NOMO-1 treated with DMSO at 0.1 percent for 48 hours (cell line): ENCODE data around the gene DTNA.

Experiments used
- DNase-seq: peaks from one replicate; lab custom pipeline; 2025; ENCODE audit not compliant: unreplicated experiment; lab: John Stamatoyannopoulos, UW

Gene DTNA

GRCh38 chr18:34847408-34847807, 137.3 kb downstream of the DTNA start:
- no peak for DNase-seq

GRCh38 chr18:34848156-34848555, 138.1 kb downstream of the DTNA start:
- no peak for DNase-seq

GRCh38 chr18:34848695-34849094, 138.6 kb downstream of the DTNA start:
- no peak for DNase-seq

GRCh38 chr18:34857320-34857719, 147.2 kb downstream of the DTNA start:
- no peak for DNase-seq

GRCh38 chr18:34858188-34858587, 148.1 kb downstream of the DTNA start:
- no peak for DNase-seq

GRCh38 chr18:34859496-34859895, 149.4 kb downstream of the DTNA start:
- DNase-seq = no peak

GRCh38 chr18:34862561-34862960, 152.5 kb downstream of the DTNA start:
- DNase-seq = no peak

GRCh38 chr18:34863702-34864101, 153.6 kb downstream of the DTNA start:
- DNase-seq = no peak

- DNase-seq = peak; percentile 49
Measured at GRCh38 chr18:34864836-34865497, 154.9 kb downstream of the DTNA start.

- DNase-seq = no peak
Measured at GRCh38 chr18:34866310-34866709, 156.2 kb downstream of the DTNA start.

GRCh38 chr18:34866739-34867138, 156.6 kb downstream of the DTNA start:
- DNase-seq = no peak

GRCh38 chr18:34867520-34867919, 157.4 kb downstream of the DTNA start:
- no peak for DNase-seq

- no peak for DNase-seq
Measured at GRCh38 chr18:34870555-34871310, 160.6 kb downstream of the DTNA start.

GRCh38 chr18:34871435-34871834, 161.3 kb downstream of the DTNA start:
- no peak for DNase-seq

GRCh38 chr18:34872066-34872465, 162.0 kb downstream of the DTNA start:
- DNase-seq = no peak

GRCh38 chr18:34873986-34874580, 164.0 kb downstream of the DTNA start:
- DNase-seq = no peak

- DNase-seq = no peak
Measured at GRCh38 chr18:34875150-34875549, 165.1 kb downstream of the DTNA start.

GRCh38 chr18:34880403-34880802, 170.3 kb downstream of the DTNA start:
- DNase-seq = no peak

- no peak for DNase-seq
Measured at GRCh38 chr18:34880882-34881834, 171.1 kb downstream of the DTNA start.

GRCh38 chr18:34884436-34884835, 174.3 kb downstream of the DTNA start:
- no peak for DNase-seq

- DNase-seq = no peak
Measured at GRCh38 chr18:34886177-34886576, 176.1 kb downstream of the DTNA start.
